Parathyroid adenoma (tissue), 2 donors: Measurements from ENCODE around the gene SPANXA1.
"Not testable (repeated sequence)": the region's sequence is repeated elsewhere in the genome, so short reads cannot be mapped to it uniquely, and the experiment has no call there.

Experiments
- H2AFZ ChIP-seq: fragments of 300-600 bp; sonication (generic); one replicate; pipeline ENCODE4 v1.7.0; 2017; ENCODE audit warnings: antibody characterized with exemption, mild to moderate bottlenecking
- H3K27ac ChIP-seq: fragments of 300-600 bp; sonication (generic); one replicate; pipeline ENCODE4 v1.7.0; 2017
- H3K27me3 ChIP-seq: fragments of 300-600 bp; sonication (generic); one replicate; pipeline ENCODE4 v1.7.0; 2017; ENCODE audit warnings: low read length; ENCODE audit not compliant: control insufficient read depth, insufficient read depth
- H3K36me3 ChIP-seq: fragments of 300-600 bp; sonication (generic); one replicate; pipeline ENCODE4 v1.7.0; 2017; ENCODE audit warnings: low read length; ENCODE audit not compliant: control insufficient read depth, insufficient read depth
- H3K4me1 ChIP-seq: fragments of 300-600 bp; sonication (generic); one replicate; pipeline ENCODE4 v1.7.0; 2017; ENCODE audit warnings: control low read depth
- H3K4me2 ChIP-seq: fragments of 300-600 bp; sonication (generic); one replicate; pipeline ENCODE4 v1.7.0; 2017; ENCODE audit warnings: low read length
- H3K4me3 ChIP-seq: fragments of 300-600 bp; sonication (generic); one replicate; pipeline ENCODE4 v1.7.0; 2017; ENCODE audit warnings: low read depth, low read length
- H3K79me2 ChIP-seq: fragments of 300-600 bp; sonication (generic); one replicate; pipeline ENCODE4 v1.7.0; 2017; ENCODE audit warnings: control low read depth
- H3K9ac ChIP-seq: fragments of 300-600 bp; sonication (generic); one replicate; pipeline ENCODE4 v1.7.0; 2017; ENCODE audit warnings: mild to moderate bottlenecking
- H3K9me3 ChIP-seq: fragments of 300-600 bp; sonication (generic); one replicate; pipeline ENCODE4 v1.7.0; 2017; ENCODE audit warnings: low read length; ENCODE audit not compliant: control insufficient read depth
- CTCF ChIP-seq: fragments of 300-600 bp; sonication (generic); IDR thresholded peaks from one replicate; pipeline ENCODE4 v1.7.0; 2017; ENCODE audit warnings: antibody characterized with exemption, mild to moderate bottlenecking
- donor health status: primary hyperparathyroidism.

Gene SPANXA1

GRCh38 chrX:141584638-141585037 lies at the start of gene SPANXA1:
Gene SPANXA1 (minus strand): TSS chrX:141584738. CDS start chrX:141584678, 60 bp downstream.
- H3K9me3 ChIP-seq, H3K9ac ChIP-seq, H3K4me3 ChIP-seq: not testable (repeated sequence)

GRCh38 chrX:141632124-141632523 lies 47.6 kb upstream of the SPANXA1 start:
- Histone ChIP-seq H3K27ac (no peak overlapping the region), H3K79me2 (no peaks in the 10 kb centered on the region), H3K4me3 (no peak overlapping the region), H3K9me3 (no peaks in the 10 kb centered on the region), H3K4me2 (no peak overlapping the region), H2AFZ (no peak overlapping the region), H3K27me3 (no peaks in the 10 kb centered on the region), H3K9ac (no peak overlapping the region), H3K4me1 (no peaks in the 10 kb centered on the region), H3K36me3 (no peaks in the 10 kb centered on the region)
- TF ChIP-seq CTCF: no peak

More at GRCh38 chrX:141584638-141585037, at the start of gene SPANXA1:
- H3K27ac ChIP-seq, H2AFZ ChIP-seq, H3K4me1 ChIP-seq, H3K36me3 ChIP-seq, H3K27me3 ChIP-seq, H3K4me2 ChIP-seq, H3K79me2 ChIP-seq: not testable (repeated sequence)

DNA sequence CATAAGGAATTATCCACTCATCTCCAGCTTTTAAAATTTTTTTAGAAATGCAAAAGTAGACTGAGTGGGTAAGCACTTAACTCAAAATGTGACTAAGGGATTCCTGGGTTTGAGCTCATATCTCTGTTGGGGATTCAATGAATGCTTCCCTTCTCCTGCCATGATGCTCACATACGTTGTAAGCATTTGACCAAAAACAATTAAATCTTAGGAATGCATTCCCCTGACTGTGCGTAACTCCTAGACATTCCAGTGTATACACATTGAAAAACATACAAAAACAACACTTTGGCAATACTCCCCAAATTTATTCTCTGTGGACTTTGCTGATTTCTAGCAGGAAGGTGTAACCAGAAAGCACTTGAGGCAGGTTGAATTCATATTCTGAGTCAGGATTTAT lies 34.8 kb upstream of the SPANXA1 start:
- Histone ChIP-seq H3K27me3 (no peaks in the 10 kb centered on the region), H3K9me3 (no peaks in the 10 kb centered on the region), H3K4me3 (no peak overlapping the region), H3K36me3 (no peaks in the 10 kb centered on the region), H2AFZ (no peak overlapping the region), H3K79me2 (no peaks in the 10 kb centered on the region), H3K4me1 (no peaks in the 10 kb centered on the region), H3K9ac (no peak overlapping the region), H3K4me2 (no peak overlapping the region), H3K27ac (no peak overlapping the region)
- TF ChIP-seq CTCF: no peak

DNA sequence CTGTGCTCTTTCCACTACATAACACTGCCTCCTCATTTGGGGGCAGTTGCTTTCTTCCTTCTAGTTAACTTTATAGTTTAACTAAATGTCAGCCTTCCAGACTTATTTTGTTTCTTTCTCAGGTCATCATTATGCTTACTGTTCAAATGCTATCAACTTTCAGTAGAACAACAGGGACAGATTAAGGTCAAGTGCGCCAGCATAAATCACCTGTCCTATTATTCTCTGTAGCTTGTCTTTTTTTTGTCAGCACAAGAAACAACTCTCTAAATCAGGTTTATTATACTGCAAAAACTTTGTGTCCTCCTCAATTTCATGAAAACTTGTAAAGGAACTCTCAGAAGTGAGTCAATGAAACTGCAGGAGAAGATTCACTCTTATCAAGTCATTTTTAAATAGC lies 24.6 kb upstream of the SPANXA1 start:
- H3K4me2 ChIP-seq: no peak overlapping the region
- no peaks in the 10 kb centered on the region for H3K79me2 ChIP-seq
- no peak overlapping the region for H2AFZ ChIP-seq
- no peaks in the 10 kb centered on the region for H3K9me3 ChIP-seq
- no peaks in the 10 kb centered on the region for H3K36me3 ChIP-seq
- H3K4me1 ChIP-seq: no peaks in the 10 kb centered on the region
- no peak overlapping the region for H3K9ac ChIP-seq
- H3K27me3 ChIP-seq: no peaks in the 10 kb centered on the region
- H3K27ac ChIP-seq: no peak overlapping the region
- H3K4me3 ChIP-seq: no peak overlapping the region
- no peak for TF ChIP-seq CTCF

DNA sequence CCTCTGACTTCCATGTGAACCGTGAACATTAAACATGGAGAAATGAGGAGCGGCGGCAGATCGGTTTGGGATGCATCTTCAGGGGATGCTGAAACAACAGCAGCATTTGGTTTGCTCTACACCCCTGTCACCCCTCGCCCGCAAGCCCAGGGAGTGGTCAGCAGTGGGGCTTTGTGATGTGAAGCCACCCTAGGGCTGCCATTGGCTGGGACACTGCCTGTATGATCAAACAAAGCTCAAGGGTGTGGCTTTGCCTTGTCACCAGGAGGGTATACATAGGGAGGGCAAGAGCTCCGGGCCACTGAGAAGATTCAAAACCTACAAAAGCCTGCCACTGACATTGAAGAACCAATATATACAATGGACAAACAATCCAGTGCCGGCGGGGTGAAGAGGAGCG lies 4.9 kb upstream of the SPANXA1 start, which contains the start of gene SPANXA2:
Gene SPANXA2 (plus strand): TSS at position 301 of the 400 bp plus-strand sequence. CDS start 60 bp downstream, at position 361.
- H3K4me2 ChIP-seq, H3K4me3 ChIP-seq, H3K27ac ChIP-seq, H2AFZ ChIP-seq, H3K9me3 ChIP-seq, H3K36me3 ChIP-seq, H3K9ac ChIP-seq, H3K4me1 ChIP-seq, H3K27me3 ChIP-seq, H3K79me2 ChIP-seq: not testable (repeated sequence)

DNA sequence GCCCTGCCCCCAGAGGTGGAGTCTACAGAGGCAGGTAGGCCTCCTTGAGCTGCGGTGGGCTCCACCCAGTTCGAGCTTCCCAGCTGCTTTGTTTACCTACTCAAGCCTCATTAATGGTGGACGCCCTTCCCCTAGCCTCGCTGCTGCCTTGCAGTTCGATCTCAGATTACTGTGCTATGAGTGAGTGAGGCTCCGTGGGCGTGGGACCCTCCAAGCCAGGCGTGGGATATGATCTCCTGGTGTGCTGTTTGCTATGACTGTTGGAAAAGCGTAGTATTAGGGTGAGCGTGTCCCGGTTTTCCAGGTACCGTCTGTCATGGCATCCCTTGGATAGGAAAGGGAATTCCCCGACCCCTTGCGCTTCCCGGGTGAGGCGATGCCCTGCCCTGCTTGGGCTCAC lies 42.0 kb downstream of the SPANXA1 start:
- not testable (repeated sequence) for H3K4me2 ChIP-seq, H3K9me3 ChIP-seq, H3K27ac ChIP-seq, H3K79me2 ChIP-seq, H3K9ac ChIP-seq, H3K4me3 ChIP-seq, H3K4me1 ChIP-seq, H3K27me3 ChIP-seq, H3K36me3 ChIP-seq, H2AFZ ChIP-seq
